ENCODE data around the gene DPH1.

DPH1 gene

GRCh38 chr17:2060681-2061440, 30.9 kb downstream of the DPH1 start:
- no peak overlapping the region for H3K9ac ChIP-seq (ENCODE audit: low read depth, low read length, poor library complexity, severe bottlenecking)
- no peaks in the 10 kb centered on the region for H3K27me3 ChIP-seq (ENCODE audit: insufficient read depth, low read length, poor library complexity, severe bottlenecking)
- no peaks in the 10 kb centered on the region for H4K20me1 ChIP-seq (ENCODE audit: insufficient read depth, low read length, poor library complexity, severe bottlenecking)
- H3K9me3 ChIP-seq (ENCODE audit: insufficient read depth, low read depth, low read length) = no peaks in the 10 kb centered on the region
- H3F3A ChIP-seq (ENCODE audit: low read depth) = no peaks in the 10 kb centered on the region
- H3K9me2 ChIP-seq (replicated peaks; ENCODE audit: low read depth, low read length) = no peaks in the 10 kb centered on the region
- no peaks in the 10 kb centered on the region for H3K4me1 ChIP-seq (ENCODE audit: insufficient read depth, low read length, poor library complexity, severe bottlenecking)
- H3K4me3 ChIP-seq (ENCODE audit: low read length, poor library complexity, severe bottlenecking) = no peak overlapping the region
- H3K79me2 ChIP-seq (ENCODE audit: insufficient read depth, low read length) = no peaks in the 10 kb centered on the region
- H3K36me3 ChIP-seq (ENCODE audit: insufficient read depth, low read length) = peaks cover 58% of the 10 kb centered on the region; the same call in 1 of the 2 replicates
- H2AFZ ChIP-seq (ENCODE audit: low read length) = no peak overlapping the region
- H3K4me2 ChIP-seq (ENCODE audit: low read depth, low read length, poor library complexity, severe bottlenecking) = no peak overlapping the region
- no peak for TF ChIP-seq CTCF (conservative IDR thresholded peaks at IDR 0.05; ENCODE audit: low read length)
- no peak for TF ChIP-seq EZH2phosphoT487 (IDR thresholded peaks at IDR 0.05; ENCODE audit: borderline replicate concordance)

GRCh38 chr17:2061441-2061958, 31.5 kb downstream of the DPH1 start:
- no peaks in the 10 kb centered on the region for H4K20me1 ChIP-seq (ENCODE audit: insufficient read depth, low read length, poor library complexity, severe bottlenecking)
- TF ChIP-seq CTCF (conservative IDR thresholded peaks at IDR 0.05; ENCODE audit: low read length) = no peak
- TF ChIP-seq EZH2phosphoT487 (IDR thresholded peaks at IDR 0.05; ENCODE audit: borderline replicate concordance) = no peak
- no peak overlapping the region for H2AFZ ChIP-seq (ENCODE audit: low read length)
- no peaks in the 10 kb centered on the region for H3K9me2 ChIP-seq (replicated peaks; ENCODE audit: low read depth, low read length)
- peaks cover 64% of the 10 kb centered on the region; the same call in 1 of the 2 replicates for H3K36me3 ChIP-seq (ENCODE audit: insufficient read depth, low read length)
- no peaks in the 10 kb centered on the region for H3F3A ChIP-seq (ENCODE audit: low read depth)
- no peak overlapping the region for H3K9ac ChIP-seq (ENCODE audit: low read depth, low read length, poor library complexity, severe bottlenecking)
- no peaks in the 10 kb centered on the region for H3K79me2 ChIP-seq (ENCODE audit: insufficient read depth, low read length)
- no peaks in the 10 kb centered on the region for H3K9me3 ChIP-seq (ENCODE audit: insufficient read depth, low read depth, low read length)
- no peak overlapping the region for H3K4me3 ChIP-seq (ENCODE audit: low read length, poor library complexity, severe bottlenecking)
- H3K4me2 ChIP-seq (ENCODE audit: low read depth, low read length, poor library complexity, severe bottlenecking) = no peak overlapping the region
- no peaks in the 10 kb centered on the region for H3K27me3 ChIP-seq (ENCODE audit: insufficient read depth, low read length, poor library complexity, severe bottlenecking)
- no peaks in the 10 kb centered on the region for H3K4me1 ChIP-seq (ENCODE audit: insufficient read depth, low read length, poor library complexity, severe bottlenecking)

GRCh38 chr17:2062571-2063183, 32.7 kb downstream of the DPH1 start:
- Histone ChIP-seq H2AFZ (ENCODE audit: low read length) (no peak overlapping the region), H3F3A (ENCODE audit: low read depth) (no peaks in the 10 kb centered on the region), H3K9me2 (replicated peaks; ENCODE audit: low read depth, low read length) (no peaks in the 10 kb centered on the region), H4K20me1 (ENCODE audit: insufficient read depth, low read length, poor library complexity, severe bottlenecking) (no peaks in the 10 kb centered on the region), H3K36me3 (ENCODE audit: insufficient read depth, low read length) (peaks cover 75% of the 10 kb centered on the region; the same call in 1 of the 2 replicates), H3K9ac (ENCODE audit: low read depth, low read length, poor library complexity, severe bottlenecking) (no peak overlapping the region), H3K4me3 (ENCODE audit: low read length, poor library complexity, severe bottlenecking) (no peak overlapping the region), H3K79me2 (ENCODE audit: insufficient read depth, low read length) (no peaks in the 10 kb centered on the region), H3K27me3 (ENCODE audit: insufficient read depth, low read length, poor library complexity, severe bottlenecking) (no peaks in the 10 kb centered on the region), H3K9me3 (ENCODE audit: insufficient read depth, low read depth, low read length) (no peaks in the 10 kb centered on the region), H3K4me1 (ENCODE audit: insufficient read depth, low read length, poor library complexity, severe bottlenecking) (no peaks in the 10 kb centered on the region), H3K4me2 (ENCODE audit: low read depth, low read length, poor library complexity, severe bottlenecking) (no peak overlapping the region)
- no peak for TF ChIP-seq CTCF (conservative IDR thresholded peaks at IDR 0.05; ENCODE audit: low read length)
- TF ChIP-seq EZH2phosphoT487 (IDR thresholded peaks at IDR 0.05; ENCODE audit: borderline replicate concordance) = no peak
